Adrenal gland (tissue), 5 donors: ENCODE data around the gene CDK13.
"Not testable (repeated sequence)": the region's sequence is repeated elsewhere in the genome, so short reads cannot be mapped to it uniquely, and the experiment has no call there.

Source experiments
- POLR2A ChIP-seq, 2 donors: fragments of 450-650 bp; IDR thresholded peaks; one replicate each; pipeline ENCODE4 v1.6.1; 2017; ENCODE audit warnings: antibody characterized with exemption in 2 of 2, mild to moderate bottlenecking in 2 of 2, moderate library complexity in 1 of 2
- TF ChIP-seq, protein P1 (sequence below), 6 experiments: fragments of 450-650 bp in 4 of 6; fragments of 200-600 bp in 2 of 6; sonication (generic) in 1 of 6; IDR thresholded peaks; 1 replicate in 5 of 6; 2 replicates in 1 of 6; pipeline versions ENCODE4 v1.5.1 to v1.8.0; 2016 to 2021; ENCODE audit warnings: antibody characterized with exemption in 6 of 6, mild to moderate bottlenecking in 2 of 6, moderate library complexity in 1 of 6
- donor health status: DM: no; HTN: no; CAD: no.

DNA sequence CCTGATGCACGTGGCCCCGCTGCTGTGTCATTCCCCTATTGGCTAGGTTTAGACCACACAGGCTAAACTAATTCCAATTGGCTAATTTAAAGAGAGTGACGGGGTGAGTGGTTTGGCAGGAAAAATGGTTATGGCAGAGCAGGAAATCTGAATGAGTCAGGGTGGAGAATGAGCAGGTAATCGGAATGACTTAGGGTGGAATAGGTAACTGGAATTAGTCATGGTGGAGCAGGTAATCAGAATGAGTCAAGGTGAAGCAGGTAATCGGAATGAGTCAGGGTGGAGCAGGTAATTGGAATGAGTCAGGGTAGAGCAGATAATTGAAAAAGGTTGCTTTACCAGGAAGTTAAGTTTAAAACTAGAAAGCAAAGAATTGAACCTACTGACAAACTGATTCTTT lies 191.9 kb downstream of the CDK13 start:
- TF ChIP-seq, protein P1, sequence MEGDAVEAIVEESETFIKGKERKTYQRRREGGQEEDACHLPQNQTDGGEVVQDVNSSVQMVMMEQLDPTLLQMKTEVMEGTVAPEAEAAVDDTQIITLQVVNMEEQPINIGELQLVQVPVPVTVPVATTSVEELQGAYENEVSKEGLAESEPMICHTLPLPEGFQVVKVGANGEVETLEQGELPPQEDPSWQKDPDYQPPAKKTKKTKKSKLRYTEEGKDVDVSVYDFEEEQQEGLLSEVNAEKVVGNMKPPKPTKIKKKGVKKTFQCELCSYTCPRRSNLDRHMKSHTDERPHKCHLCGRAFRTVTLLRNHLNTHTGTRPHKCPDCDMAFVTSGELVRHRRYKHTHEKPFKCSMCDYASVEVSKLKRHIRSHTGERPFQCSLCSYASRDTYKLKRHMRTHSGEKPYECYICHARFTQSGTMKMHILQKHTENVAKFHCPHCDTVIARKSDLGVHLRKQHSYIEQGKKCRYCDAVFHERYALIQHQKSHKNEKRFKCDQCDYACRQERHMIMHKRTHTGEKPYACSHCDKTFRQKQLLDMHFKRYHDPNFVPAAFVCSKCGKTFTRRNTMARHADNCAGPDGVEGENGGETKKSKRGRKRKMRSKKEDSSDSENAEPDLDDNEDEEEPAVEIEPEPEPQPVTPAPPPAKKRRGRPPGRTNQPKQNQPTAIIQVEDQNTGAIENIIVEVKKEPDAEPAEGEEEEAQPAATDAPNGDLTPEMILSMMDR (IDR thresholded peaks at IDR 0.05), result not testable (repeated sequence)
- not testable (repeated sequence) for TF ChIP-seq POLR2A (IDR thresholded peaks at IDR 0.05)
